A673 (cell line): ENCODE measurements around the gene APOC4.

Source experiments
- CTCF ChIP-seq: fragments of 300-800, 200-600 bp; sonication (generic); conservative IDR thresholded peaks from 2 replicates; pipeline ENCODE4 v1.5.1; 2017; ENCODE audit warnings: low read depth, mild to moderate bottlenecking, antibody characterized with exemption, low read length, moderate library complexity, mixed read lengths
- EZH2 ChIP-seq: fragments of 200-600 bp; sonication (generic); IDR thresholded peaks from 2 replicates; pipeline ENCODE4 v1.6.1; 2017; ENCODE audit warnings: borderline replicate concordance, low read depth, mild to moderate bottlenecking, mixed read lengths, antibody characterized with exemption, low read length; ENCODE audit not compliant: poor library complexity, severe bottlenecking

DNA sequence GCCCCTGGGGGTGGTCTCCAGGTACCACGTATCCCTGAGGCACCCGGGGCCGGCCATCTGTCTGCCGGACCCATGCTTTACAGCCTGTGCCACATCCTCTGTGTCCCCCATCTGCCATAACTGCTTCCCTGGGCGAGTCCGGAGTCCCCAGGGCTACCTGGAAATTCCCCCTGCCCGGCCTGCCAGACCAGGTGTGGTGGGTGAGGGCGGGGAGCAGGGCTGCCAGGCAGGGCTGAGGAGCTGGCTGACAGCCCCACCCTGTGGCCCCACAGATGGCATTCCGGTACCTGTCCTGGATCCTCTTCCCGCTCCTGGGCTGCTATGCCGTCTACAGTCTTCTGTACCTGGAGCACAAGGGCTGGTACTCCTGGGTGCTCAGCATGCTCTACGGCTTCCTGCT lies 48.9 kb downstream of the APOC4 start:
- TF ChIP-seq CTCF (no peak), EZH2 (no peak)
